Activated naive CD8-positive, alpha-beta T cell treated with anti-CD3 and anti-CD28 coated beads for 36 hours (primary cell): ENCODE measurements around the gene GRB7. TPM values are rescaled to one million over a fixed set of nuclear protein-coding genes. Genes with fewer than 3 reads are reported as not detected.

ENCODE experiments used
- DNase-seq: peaks from one replicate; pipeline ENCODE4 v3.0.0; 2021
- H3K27ac Mint-ChIP-seq: one replicate; pipeline ENCODE4 v1.8.0; 2022; ENCODE audit warnings: mild to moderate bottlenecking, moderate library complexity, mixed read lengths
- H3K27me3 Mint-ChIP-seq: one replicate; pipeline ENCODE4 v1.8.0; 2022; ENCODE audit warnings: mild to moderate bottlenecking, mixed read lengths
- H3K36me3 Mint-ChIP-seq: one replicate; pipeline ENCODE4 v1.8.0; 2021; ENCODE audit warnings: mild to moderate bottlenecking, mixed read lengths
- H3K4me1 Mint-ChIP-seq: one replicate; pipeline ENCODE4 v1.8.0; 2021; ENCODE audit warnings: mixed read lengths
- H3K4me3 Mint-ChIP-seq: one replicate; pipeline ENCODE4 v1.8.0; 2022; ENCODE audit warnings: mild to moderate bottlenecking, moderate library complexity, mixed read lengths
- H3K9me3 Mint-ChIP-seq: one replicate; pipeline ENCODE4 v1.8.0; 2022; ENCODE audit warnings: mixed read lengths
- total RNA-seq, 2 experiments: library from RNA; stranded (reverse); gene quantifications; one replicate each; pipeline ENCODE4 v1.2.3, GENCODE V29; 2021

The GRB7 gene
- total RNA-seq, 2 experiments from 2014 or later = 0.60 to 0.84 TPM

- H3K27ac Mint-ChIP-seq = no peak overlapping the region
- H3K4me1 Mint-ChIP-seq = peaks cover 56% of the 10 kb centered on the region
- DNase-seq = no peak
- peaks cover 43% of the 10 kb centered on the region for H3K36me3 Mint-ChIP-seq
- no peak overlapping the region for H3K4me3 Mint-ChIP-seq
- H3K27me3 Mint-ChIP-seq = no peaks in the 10 kb centered on the region
- H3K9me3 Mint-ChIP-seq = no peaks in the 10 kb centered on the region
Measured at GRCh38 chr17:39781031-39781860, 43.5 kb downstream of the GRB7 start.

DNA sequence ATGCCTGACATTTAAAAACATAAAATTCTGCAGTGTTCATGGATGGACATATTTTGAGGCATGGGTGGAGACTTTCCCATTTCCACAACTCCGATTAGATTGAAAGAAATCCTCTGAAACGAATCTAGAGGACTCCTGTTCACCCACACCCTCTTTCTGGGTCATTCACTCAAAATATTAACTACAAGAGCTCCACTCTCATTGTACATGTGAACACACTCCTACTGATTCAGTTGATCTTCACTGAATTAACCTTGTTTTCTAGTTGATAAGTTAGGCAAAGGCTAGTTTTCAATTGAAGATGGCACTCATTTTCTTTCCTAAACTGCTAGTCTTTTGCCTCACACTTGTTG lies 44.1 kb downstream of the GRB7 start:
- peaks cover 51% of the 10 kb centered on the region for H3K4me1 Mint-ChIP-seq
- peak overlapping the region; percentile 57 for H3K27ac Mint-ChIP-seq
- no peaks in the 10 kb centered on the region for H3K27me3 Mint-ChIP-seq
- no peak for DNase-seq
- peaks cover 40% of the 10 kb centered on the region for H3K36me3 Mint-ChIP-seq
- H3K4me3 Mint-ChIP-seq = no peak overlapping the region
- H3K9me3 Mint-ChIP-seq = no peaks in the 10 kb centered on the region

DNA sequence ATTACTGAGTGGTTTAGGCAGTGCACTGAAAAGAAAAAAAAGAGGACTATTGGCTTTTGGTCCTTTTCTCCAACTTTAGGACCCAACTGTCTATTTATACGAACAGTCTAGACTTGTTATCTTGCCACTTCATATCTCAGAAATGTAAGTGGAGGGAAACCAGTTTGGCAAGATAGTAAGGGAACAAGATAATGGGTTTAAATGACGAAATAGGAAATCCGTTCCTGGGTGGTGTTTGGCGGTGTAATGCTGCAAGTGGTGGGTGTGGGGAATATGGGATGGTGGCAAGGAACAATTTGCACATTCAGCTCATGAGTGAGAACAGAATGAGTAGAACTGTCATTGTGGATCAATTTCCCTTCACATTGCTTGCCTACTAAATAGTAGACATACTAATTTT lies 44.7 kb downstream of the GRB7 start:
- peaks cover 52% of the 10 kb centered on the region for H3K4me1 Mint-ChIP-seq
- no peak overlapping the region for H3K4me3 Mint-ChIP-seq
- peak overlapping the region; percentile 40 for H3K27ac Mint-ChIP-seq
- no peaks in the 10 kb centered on the region for H3K27me3 Mint-ChIP-seq
- H3K36me3 Mint-ChIP-seq = peaks cover 43% of the 10 kb centered on the region
- DNase-seq = no peak
- no peaks in the 10 kb centered on the region for H3K9me3 Mint-ChIP-seq

DNA sequence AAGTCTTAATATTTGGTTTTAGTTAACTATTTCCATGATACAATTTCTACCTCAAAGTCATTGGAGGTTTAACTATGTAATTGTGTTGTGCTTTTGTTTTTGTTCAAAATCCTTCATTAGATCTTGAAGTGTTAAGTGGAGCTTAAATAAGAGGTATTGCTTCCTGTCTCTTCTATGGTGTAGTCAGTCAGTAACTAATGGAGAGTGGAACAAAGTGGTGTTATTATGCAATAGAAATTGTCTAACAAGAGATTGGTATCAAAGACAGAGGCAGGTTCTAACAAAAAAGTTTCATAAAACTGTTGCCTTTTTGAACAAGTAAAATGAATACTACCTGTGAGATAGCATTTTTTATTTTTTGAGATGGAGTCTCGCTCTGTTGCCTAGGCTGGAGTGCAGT lies 45.2 kb downstream of the GRB7 start:
- peaks cover 45% of the 10 kb centered on the region for H3K36me3 Mint-ChIP-seq
- H3K4me1 Mint-ChIP-seq = peaks cover 51% of the 10 kb centered on the region
- no peaks in the 10 kb centered on the region for H3K27me3 Mint-ChIP-seq
- no peak overlapping the region for H3K4me3 Mint-ChIP-seq
- no peaks in the 10 kb centered on the region for H3K9me3 Mint-ChIP-seq
- H3K27ac Mint-ChIP-seq = peak overlapping the region; percentile 1
- DNase-seq = no peak

- no peak overlapping the region for H3K4me3 Mint-ChIP-seq
- H3K9me3 Mint-ChIP-seq = no peaks in the 10 kb centered on the region
- peaks cover 47% of the 10 kb centered on the region for H3K4me1 Mint-ChIP-seq
- H3K27me3 Mint-ChIP-seq = no peaks in the 10 kb centered on the region
- peaks cover 65% of the 10 kb centered on the region for H3K36me3 Mint-ChIP-seq
- no peak for DNase-seq
- H3K27ac Mint-ChIP-seq = no peak overlapping the region
Measured at GRCh38 chr17:39787041-39787440, 49.3 kb downstream of the GRB7 start.

DNA sequence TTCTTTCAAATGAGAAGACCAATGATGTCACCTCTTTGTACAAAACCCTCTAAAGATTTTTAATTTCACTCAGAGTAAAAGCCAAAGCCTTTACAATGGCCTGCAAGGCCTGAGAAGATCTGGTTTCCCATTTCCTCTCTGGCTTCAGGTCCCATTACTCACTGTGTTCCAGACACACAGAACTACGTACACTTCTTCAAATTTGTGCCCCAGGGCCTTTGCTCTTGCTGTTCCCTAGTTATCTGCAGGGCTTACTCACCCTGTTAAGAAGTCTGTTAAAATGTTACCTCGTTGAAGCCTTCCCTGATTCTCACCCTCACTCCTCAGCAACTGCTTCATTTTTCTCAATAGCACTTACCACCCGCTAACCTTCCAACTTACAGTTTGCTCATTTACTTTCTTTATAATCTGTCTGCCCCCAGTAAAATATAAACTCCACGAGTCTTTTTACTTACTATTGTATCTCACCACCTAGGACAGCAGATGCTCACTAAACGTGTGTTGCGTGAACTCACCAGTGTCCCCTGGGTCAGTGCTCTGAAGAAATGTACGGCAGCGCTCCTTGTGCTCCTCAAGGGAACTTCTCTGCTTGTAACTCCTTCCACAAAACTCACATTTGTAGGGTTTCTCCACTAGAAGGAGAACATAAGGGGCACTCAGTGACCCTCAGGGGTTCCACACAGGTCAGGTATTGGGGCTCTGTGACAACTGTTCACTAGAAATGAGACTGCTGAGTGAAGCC lies 50.2 kb downstream of the GRB7 start:
- H3K27me3 Mint-ChIP-seq = no peaks in the 10 kb centered on the region
- H3K36me3 Mint-ChIP-seq = peaks cover 61% of the 10 kb centered on the region
- H3K27ac Mint-ChIP-seq = no peak overlapping the region
- H3K4me3 Mint-ChIP-seq = no peak overlapping the region
- peaks cover 47% of the 10 kb centered on the region for H3K4me1 Mint-ChIP-seq
- DNase-seq = no peak
- H3K9me3 Mint-ChIP-seq = no peaks in the 10 kb centered on the region

DNA sequence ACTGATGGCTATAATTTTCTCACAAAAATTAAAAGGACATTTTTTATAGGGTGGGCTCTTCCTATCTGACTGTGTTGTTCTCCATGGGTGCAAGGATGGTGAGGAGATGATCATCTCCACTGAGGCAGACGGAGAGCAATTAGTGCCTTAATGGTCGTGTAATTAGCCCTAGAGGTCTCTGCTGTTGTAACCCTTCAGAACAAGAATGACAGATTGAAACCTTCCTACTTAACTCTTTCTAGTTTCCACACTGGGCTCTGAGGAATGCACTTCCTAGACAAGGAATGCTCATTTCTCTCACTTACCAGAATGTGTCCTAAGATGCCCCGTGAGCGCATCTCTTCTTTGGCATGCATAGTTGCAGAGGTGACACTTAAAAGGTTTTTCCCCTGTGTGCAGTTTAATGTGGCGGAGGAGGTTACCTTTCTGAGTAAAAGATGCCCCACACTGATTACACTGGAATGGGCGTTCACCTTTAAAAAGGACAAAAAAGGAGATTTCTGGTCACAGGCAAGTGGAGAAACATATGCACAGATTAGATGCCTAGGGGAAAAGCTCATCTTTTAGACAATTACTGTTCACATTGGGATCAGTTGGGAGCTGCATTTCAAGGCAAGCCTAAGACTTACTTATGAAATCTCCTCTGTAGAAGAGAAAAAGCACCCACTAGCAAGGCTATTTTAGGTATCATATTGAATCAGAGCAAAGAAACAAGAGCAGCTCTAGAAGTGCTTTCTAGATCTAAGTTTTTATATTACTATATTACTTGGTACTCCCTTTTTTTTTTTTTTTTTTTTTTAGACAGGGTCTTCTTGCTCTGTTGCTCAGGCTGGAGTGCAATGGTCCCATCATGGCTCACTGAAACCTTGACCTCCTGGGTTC lies 53.6 kb downstream of the GRB7 start:
- Mint-ChIP-seq H3K4me1 (peaks cover 64% of the 10 kb centered on the region), H3K27ac (peak overlapping the region; percentile 77)

DNA sequence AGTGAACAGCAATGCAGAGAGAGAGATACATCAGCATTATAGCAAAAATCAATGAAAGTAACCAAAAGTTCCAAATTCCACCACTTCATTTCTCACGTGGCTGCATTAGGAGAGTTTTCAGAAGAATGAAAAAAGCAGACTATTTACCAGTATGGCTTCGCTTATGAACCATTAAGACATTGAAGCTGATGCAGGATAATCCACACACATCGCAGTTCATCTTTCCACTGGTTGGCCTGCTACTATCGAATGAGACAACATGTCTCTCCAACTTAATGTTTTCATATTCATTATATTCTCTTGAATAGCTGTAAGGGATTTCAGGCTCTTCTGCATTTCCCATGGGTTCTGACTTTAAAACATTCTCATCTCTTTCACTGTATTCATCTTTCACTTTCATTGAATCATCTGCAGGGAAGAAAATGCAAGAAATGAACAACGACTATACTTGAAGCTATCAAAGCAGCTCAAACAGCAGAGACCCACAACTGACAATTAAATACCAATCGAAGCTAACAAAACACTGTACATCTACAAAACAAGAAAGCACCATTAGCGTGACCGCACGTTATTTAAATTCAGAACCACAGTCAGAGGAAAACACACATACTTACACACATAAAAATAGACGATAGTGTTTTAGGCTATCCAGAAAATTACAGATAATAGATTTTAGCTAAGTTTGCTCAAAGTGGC lies 54.9 kb downstream of the GRB7 start:
- peaks cover 1% of the 10 kb centered on the region for H3K9me3 Mint-ChIP-seq
- DNase-seq = no peak
- peak overlapping the region; percentile 50 for H3K4me3 Mint-ChIP-seq
- H3K27ac Mint-ChIP-seq = peak overlapping the region; percentile 84
- H3K27me3 Mint-ChIP-seq = no peaks in the 10 kb centered on the region
- H3K36me3 Mint-ChIP-seq = peaks cover 49% of the 10 kb centered on the region
- peaks cover 60% of the 10 kb centered on the region for H3K4me1 Mint-ChIP-seq

More for the DNA sequence above, 53.6 kb downstream of the GRB7 start:
- Mint-ChIP-seq H3K36me3 (peaks cover 53% of the 10 kb centered on the region), H3K4me3 (peak overlapping the region; percentile 51), H3K9me3 (no peaks in the 10 kb centered on the region), H3K27me3 (no peaks in the 10 kb centered on the region)
- DNase-seq = peak; percentile 47

DNA sequence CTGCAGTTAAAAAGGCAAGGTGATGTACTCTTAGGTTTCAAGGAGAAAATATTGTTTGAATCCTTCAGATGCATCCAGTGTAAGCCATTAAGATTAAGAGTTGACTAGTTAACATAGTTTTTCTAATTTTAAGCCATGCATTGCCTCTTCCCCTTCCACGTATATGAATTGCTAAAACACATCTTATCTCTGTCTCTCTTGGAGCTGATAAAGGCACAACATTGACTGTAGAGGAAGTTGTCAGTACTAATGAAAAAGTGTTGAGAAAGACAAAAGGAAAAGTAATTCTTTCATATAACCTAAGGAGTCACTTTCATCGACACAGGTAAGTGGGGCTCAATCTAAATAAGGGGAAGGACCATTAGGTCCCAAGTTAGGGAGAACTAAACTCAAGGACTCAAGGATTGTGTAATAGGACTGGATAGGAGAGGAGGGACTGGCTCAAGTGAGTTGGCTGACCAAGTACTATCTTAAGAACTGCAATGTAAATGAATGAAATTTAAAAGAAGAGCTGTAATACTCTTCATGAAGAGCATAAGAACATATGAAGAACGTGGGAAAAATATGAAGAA lies 55.6 kb downstream of the GRB7 start:
- peaks cover 63% of the 10 kb centered on the region for H3K4me1 Mint-ChIP-seq

DNA sequence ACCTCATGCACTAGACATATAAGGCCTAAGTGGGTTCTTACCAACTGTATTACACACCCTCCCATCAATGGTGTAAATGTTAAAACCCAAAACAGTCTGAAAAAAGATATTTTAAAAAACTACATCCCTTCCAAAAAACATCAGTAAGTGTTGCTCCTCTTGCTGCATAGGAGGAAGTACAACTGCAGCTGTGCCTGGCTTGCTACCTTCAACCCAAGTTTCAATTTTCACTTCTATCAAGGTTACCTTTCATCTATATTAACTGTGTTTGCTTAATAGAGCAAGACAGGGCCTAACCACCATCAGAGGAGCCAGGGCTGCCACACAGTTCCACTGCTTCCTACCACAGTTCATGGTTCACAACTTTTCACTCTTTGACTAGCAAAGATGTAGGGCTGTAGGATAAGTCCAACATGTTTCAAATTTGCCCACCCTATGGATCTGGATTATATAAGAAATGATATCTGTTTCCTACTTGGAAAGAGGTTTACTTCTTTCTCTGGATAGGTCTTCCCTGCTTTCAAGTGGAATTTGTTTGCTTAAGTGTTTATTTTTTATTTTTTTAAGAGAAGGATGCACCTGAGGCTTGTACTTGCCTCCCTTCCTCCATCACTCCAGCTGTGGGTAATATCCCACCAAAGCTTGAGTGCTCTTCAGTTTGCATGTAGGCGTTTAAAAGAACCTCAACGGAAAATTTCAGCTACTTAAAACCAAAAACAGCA lies 56.7 kb downstream of the GRB7 start:
- peak overlapping the region; percentile 65 for H3K4me3 Mint-ChIP-seq
- peak; percentile 40 for DNase-seq

More for the DNA sequence above, 55.6 kb downstream of the GRB7 start:
- Mint-ChIP-seq H3K9me3 (peaks cover 1% of the 10 kb centered on the region), H3K27me3 (no peaks in the 10 kb centered on the region), H3K36me3 (peaks cover 50% of the 10 kb centered on the region), H3K27ac (peak overlapping the region; percentile 84), H3K4me3 (peak overlapping the region; percentile 56)
- DNase-seq = no peak

More for the DNA sequence above, 56.7 kb downstream of the GRB7 start:
- peaks cover 1% of the 10 kb centered on the region for H3K9me3 Mint-ChIP-seq
- H3K36me3 Mint-ChIP-seq = peaks cover 49% of the 10 kb centered on the region
- H3K4me1 Mint-ChIP-seq = peaks cover 72% of the 10 kb centered on the region
- peak overlapping the region; percentile 84 for H3K27ac Mint-ChIP-seq
- H3K27me3 Mint-ChIP-seq = no peaks in the 10 kb centered on the region

Other genes with a start within 250 kb of the GRB7 start
- gene NEUROD2, start 130.0 kb upstream of the GRB7 start, total RNA-seq = not detected
- gene PPP1R1B, start 111.0 kb upstream of the GRB7 start, total RNA-seq = not detected
- gene STARD3, start 100.8 kb upstream of the GRB7 start, total RNA-seq = 10 to 100 TPM; 47.9 to 53.2 TPM
- under 1 TPM; 0.78 to 0.89 TPM for gene TCAP, start 72.6 kb upstream of the GRB7 start, total RNA-seq
- gene PNMT, start 69.5 kb upstream of the GRB7 start, total RNA-seq = not detected
- 1 to 10 TPM; 7.8 to 8.9 TPM for gene PGAP3, start 49.9 kb upstream of the GRB7 start, total RNA-seq
- 1 to 10 TPM; 3.8 to 4.3 TPM for gene ERBB2, start 37.9 kb upstream of the GRB7 start, total RNA-seq
- 10 to 100 TPM; 30.7 to 33.3 TPM for gene MIEN1, start 7.4 kb upstream of the GRB7 start, total RNA-seq
- gene IKZF3, start 126.4 kb downstream of the GRB7 start, total RNA-seq = 10 to 100 TPM; 43.9 to 44.6 TPM
- gene ZPBP2, start 130.3 kb downstream of the GRB7 start, total RNA-seq = not detected
- 1 to 10 TPM; 7.6 to 8.7 TPM for gene GSDMB, start 180.7 kb downstream of the GRB7 start, total RNA-seq
- gene ORMDL3, start 189.7 kb downstream of the GRB7 start, total RNA-seq = 10 to 100 TPM; 59.1 to 62.3 TPM
- gene LRRC3C, start 189.8 kb downstream of the GRB7 start, total RNA-seq = not detected
- under 1 TPM; 0.14 to 0.16 TPM for gene GSDMA, start 225.1 kb downstream of the GRB7 start, total RNA-seq
- gene PSMD3, start 242.9 kb downstream of the GRB7 start, total RNA-seq = 100 to 1,000 TPM; 173 to 177 TPM